Activated naive CD4-positive, alpha-beta T cell treated with anti-CD3 and anti-CD28 coated beads for 36 hours (primary cell): ENCODE data around the gene DDX3X. TPM values are rescaled to one million over a fixed set of nuclear protein-coding genes. Genes with fewer than 3 reads are reported as not detected.
"Not testable (repeated sequence)": the region's sequence is repeated elsewhere in the genome, so short reads cannot be mapped to it uniquely, and the experiment has no call there.

Experiments
- CTCF ChIA-PET: fragments of 350-600 bp; sonication (Branson Sonifier 250); formaldehyde crosslinking; loops from one replicate; lab custom pipeline; 2021; ENCODE audit warnings: antibody characterized with exemption; lab: Charles Lee
- DNase-seq: peaks from one replicate; pipeline ENCODE4 v3.0.0-alpha.2; 2020
- H3K27ac Mint-ChIP-seq: one replicate; pipeline ENCODE4 v1.8.0; 2021; ENCODE audit warnings: mild to moderate bottlenecking, mixed read lengths
- H3K27me3 Mint-ChIP-seq: one replicate; pipeline ENCODE4 v1.8.0; 2021; ENCODE audit warnings: low read depth, mixed read lengths
- H3K36me3 Mint-ChIP-seq: one replicate; pipeline ENCODE4 v1.8.0; 2021; ENCODE audit warnings: low read depth, mixed read lengths
- H3K4me1 Mint-ChIP-seq: one replicate; pipeline ENCODE4 v1.8.0; 2021; ENCODE audit warnings: low read depth, mixed read lengths
- H3K4me3 Mint-ChIP-seq: one replicate; pipeline ENCODE4 v1.8.0; 2021; ENCODE audit warnings: mild to moderate bottlenecking, moderate library complexity, mixed read lengths
- H3K9me3 Mint-ChIP-seq: one replicate; pipeline ENCODE4 v1.8.0; 2021; ENCODE audit warnings: mixed read lengths
- intact Hi-C: fragments of 100-400 bp; cut with micrococcal nuclease; formaldehyde crosslinking; loops from one replicate; pipeline ENCODE4 v1.15.1; 2023
- total RNA-seq, 2 experiments: library from RNA; stranded (reverse); gene quantifications; one replicate each; pipeline ENCODE4 v1.2.3, GENCODE V29; 2021

The DDX3X gene
- 100 to 1,000 TPM; 163 to 171 TPM for total RNA-seq

GRCh38 chrX:41333744-41334362 is at the start of gene DDX3X:
DDX3X (plus strand) TSS chrX:41334162; CDS start chrX:41334253, 91 bp downstream.
- intact Hi-C loops = loop anchor here (1.0 to 10.0 kb wide), 12 partner anchors 49 to 1459 kb away; partner anchors contain the start of genes ATP6AP2, CASK, CXorf38 and MED14
- CTCF ChIA-PET = interaction anchor here (0.9 kb wide), 1 partner anchor 154 kb away, joined by 5 read pairs; no protein-coding TSS in a partner anchor
- H3K9me3 Mint-ChIP-seq = no peaks in the 10 kb centered on the region
- peaks cover 22% of the 10 kb centered on the region for H3K4me1 Mint-ChIP-seq
- H3K27me3 Mint-ChIP-seq = no peaks in the 10 kb centered on the region
- DNase-seq = peak; percentile 85
- H3K36me3 Mint-ChIP-seq = peaks cover 42% of the 10 kb centered on the region
- peak within 1 kb of the TSS; percentile 99 for H3K27ac Mint-ChIP-seq
- H3K4me3 Mint-ChIP-seq = peak within 1 kb of the TSS; percentile 92

- H3K4me1 Mint-ChIP-seq, H3K27me3 Mint-ChIP-seq, H3K4me3 Mint-ChIP-seq, H3K27ac Mint-ChIP-seq, H3K9me3 Mint-ChIP-seq, DNase-seq, CTCF ChIA-PET, H3K36me3 Mint-ChIP-seq, intact Hi-C loops: not testable (repeated sequence)
Observed at GRCh38 chrX:41285928-41286327, 48.0 kb upstream of the DDX3X start.

- Mint-ChIP-seq H3K36me3 (no peaks in the 10 kb centered on the region), H3K27ac (no peak overlapping the region), H3K27me3 (no peaks in the 10 kb centered on the region), H3K4me1 (no peaks in the 10 kb centered on the region), H3K4me3 (no peak overlapping the region), H3K9me3 (peaks cover 4% of the 10 kb centered on the region)
- intact Hi-C loops = no loop called here
- DNase-seq = no peak
- CTCF ChIA-PET = no interaction called here
Observed at GRCh38 chrX:41288641-41289040, 45.3 kb upstream of the DDX3X start.

- Mint-ChIP-seq H3K27me3 (no peaks in the 10 kb centered on the region), H3K27ac (no peak overlapping the region), H3K4me3 (no peak overlapping the region), H3K4me1 (no peaks in the 10 kb centered on the region), H3K36me3 (no peaks in the 10 kb centered on the region), H3K9me3 (peaks cover 4% of the 10 kb centered on the region)
- no peak for DNase-seq
- CTCF ChIA-PET = no interaction called here
- intact Hi-C loops = no loop called here
Observed at GRCh38 chrX:41289095-41289494, 44.9 kb upstream of the DDX3X start.

GRCh38 chrX:41291309-41291708 is 42.7 kb upstream of the DDX3X start:
- CTCF ChIA-PET = no interaction called here
- intact Hi-C loops = no loop called here
- no peak overlapping the region for H3K27ac Mint-ChIP-seq

GRCh38 chrX:41293269-41293668 is 40.7 kb upstream of the DDX3X start:
- intact Hi-C loops = no loop called here
- no peak overlapping the region for H3K4me3 Mint-ChIP-seq
- peaks cover 4% of the 10 kb centered on the region for H3K9me3 Mint-ChIP-seq
- no peaks in the 10 kb centered on the region for H3K36me3 Mint-ChIP-seq
- CTCF ChIA-PET = interaction anchor here (0.6 kb wide), 1 partner anchor 88 kb away, joined by 3 read pairs; no protein-coding TSS in a partner anchor
- H3K4me1 Mint-ChIP-seq = no peaks in the 10 kb centered on the region
- peak; percentile 37 for DNase-seq
- no peak overlapping the region for H3K27ac Mint-ChIP-seq
- H3K27me3 Mint-ChIP-seq = no peaks in the 10 kb centered on the region

More at GRCh38 chrX:41291309-41291708, 42.7 kb upstream of the DDX3X start:
- H3K4me3 Mint-ChIP-seq = no peak overlapping the region
- no peak for DNase-seq
- H3K4me1 Mint-ChIP-seq = no peaks in the 10 kb centered on the region
- no peaks in the 10 kb centered on the region for H3K27me3 Mint-ChIP-seq
- no peaks in the 10 kb centered on the region for H3K36me3 Mint-ChIP-seq
- peaks cover 4% of the 10 kb centered on the region for H3K9me3 Mint-ChIP-seq

- DNase-seq = no peak
- CTCF ChIA-PET = no interaction called here
- no peaks in the 10 kb centered on the region for H3K4me1 Mint-ChIP-seq
- no peaks in the 10 kb centered on the region for H3K27me3 Mint-ChIP-seq
- intact Hi-C loops = no loop called here
- no peak overlapping the region for H3K4me3 Mint-ChIP-seq
- no peaks in the 10 kb centered on the region for H3K9me3 Mint-ChIP-seq
- H3K27ac Mint-ChIP-seq = no peak overlapping the region
- H3K36me3 Mint-ChIP-seq = no peaks in the 10 kb centered on the region
Observed at GRCh38 chrX:41300758-41301437, 33.1 kb upstream of the DDX3X start.

- no peaks in the 10 kb centered on the region for H3K27me3 Mint-ChIP-seq
- no peak overlapping the region for H3K27ac Mint-ChIP-seq
- H3K4me3 Mint-ChIP-seq = no peak overlapping the region
- no peak for DNase-seq
- CTCF ChIA-PET = no interaction called here
- no peaks in the 10 kb centered on the region for H3K36me3 Mint-ChIP-seq
- no peaks in the 10 kb centered on the region for H3K4me1 Mint-ChIP-seq
- intact Hi-C loops = no loop called here
- H3K9me3 Mint-ChIP-seq = no peaks in the 10 kb centered on the region
Observed at GRCh38 chrX:41301438-41301824, 32.5 kb upstream of the DDX3X start.

GRCh38 chrX:41302370-41302769 is 31.6 kb upstream of the DDX3X start:
- CTCF ChIA-PET = interaction anchor here (1.0 kb wide), 1 partner anchor 9 kb away, joined by 3 read pairs; no protein-coding TSS in a partner anchor
- intact Hi-C loops = no loop called here
- Mint-ChIP-seq H3K4me1 (no peaks in the 10 kb centered on the region), H3K27ac (no peak overlapping the region), H3K36me3 (no peaks in the 10 kb centered on the region), H3K9me3 (no peaks in the 10 kb centered on the region), H3K27me3 (no peaks in the 10 kb centered on the region), H3K4me3 (no peak overlapping the region)
- DNase-seq = no peak

- no peak overlapping the region for H3K27ac Mint-ChIP-seq
- intact Hi-C loops = no loop called here
- DNase-seq = no peak
- no peaks in the 10 kb centered on the region for H3K9me3 Mint-ChIP-seq
- no peaks in the 10 kb centered on the region for H3K4me1 Mint-ChIP-seq
- CTCF ChIA-PET = interaction anchor here (1.0 kb wide), 1 partner anchor 9 kb away, joined by 3 read pairs; no protein-coding TSS in a partner anchor
- H3K27me3 Mint-ChIP-seq = no peaks in the 10 kb centered on the region
- H3K4me3 Mint-ChIP-seq = no peak overlapping the region
- H3K36me3 Mint-ChIP-seq = no peaks in the 10 kb centered on the region
Observed at GRCh38 chrX:41303013-41303412, 30.9 kb upstream of the DDX3X start.

GRCh38 chrX:41304178-41304577 is 29.8 kb upstream of the DDX3X start:
- DNase-seq = no peak
- intact Hi-C loops = no loop called here
- no peak overlapping the region for H3K27ac Mint-ChIP-seq
- H3K36me3 Mint-ChIP-seq = no peaks in the 10 kb centered on the region
- no peaks in the 10 kb centered on the region for H3K9me3 Mint-ChIP-seq
- CTCF ChIA-PET = no interaction called here
- H3K4me1 Mint-ChIP-seq = no peaks in the 10 kb centered on the region
- H3K27me3 Mint-ChIP-seq = no peaks in the 10 kb centered on the region
- H3K4me3 Mint-ChIP-seq = no peak overlapping the region

GRCh38 chrX:41308884-41309647 is 24.9 kb upstream of the DDX3X start:
- no peak overlapping the region for H3K27ac Mint-ChIP-seq

More at GRCh38 chrX:41308884-41309647, 24.9 kb upstream of the DDX3X start:
- CTCF ChIA-PET = interaction anchor here (0.7 kb wide), 1 partner anchor 1131 kb away, joined by 3 read pairs; no protein-coding TSS in a partner anchor
- intact Hi-C loops = no loop called here
- Mint-ChIP-seq H3K4me3 (no peak overlapping the region), H3K9me3 (no peaks in the 10 kb centered on the region), H3K27me3 (no peaks in the 10 kb centered on the region), H3K4me1 (no peaks in the 10 kb centered on the region), H3K36me3 (no peaks in the 10 kb centered on the region)
- no peak for DNase-seq
